HG03025 (cell line): ENCODE measurements around the gene SMIM12.

Source experiments
- ATAC-seq: cut with Tn5 transposase; IDR thresholded peaks from one replicate; pipeline ENCODE4 v1.9.1; 2021; ENCODE audit warnings: mild to moderate bottlenecking, moderate library complexity; ENCODE audit not compliant: unreplicated experiment, low FRiP score

SMIM12 gene

DNA sequence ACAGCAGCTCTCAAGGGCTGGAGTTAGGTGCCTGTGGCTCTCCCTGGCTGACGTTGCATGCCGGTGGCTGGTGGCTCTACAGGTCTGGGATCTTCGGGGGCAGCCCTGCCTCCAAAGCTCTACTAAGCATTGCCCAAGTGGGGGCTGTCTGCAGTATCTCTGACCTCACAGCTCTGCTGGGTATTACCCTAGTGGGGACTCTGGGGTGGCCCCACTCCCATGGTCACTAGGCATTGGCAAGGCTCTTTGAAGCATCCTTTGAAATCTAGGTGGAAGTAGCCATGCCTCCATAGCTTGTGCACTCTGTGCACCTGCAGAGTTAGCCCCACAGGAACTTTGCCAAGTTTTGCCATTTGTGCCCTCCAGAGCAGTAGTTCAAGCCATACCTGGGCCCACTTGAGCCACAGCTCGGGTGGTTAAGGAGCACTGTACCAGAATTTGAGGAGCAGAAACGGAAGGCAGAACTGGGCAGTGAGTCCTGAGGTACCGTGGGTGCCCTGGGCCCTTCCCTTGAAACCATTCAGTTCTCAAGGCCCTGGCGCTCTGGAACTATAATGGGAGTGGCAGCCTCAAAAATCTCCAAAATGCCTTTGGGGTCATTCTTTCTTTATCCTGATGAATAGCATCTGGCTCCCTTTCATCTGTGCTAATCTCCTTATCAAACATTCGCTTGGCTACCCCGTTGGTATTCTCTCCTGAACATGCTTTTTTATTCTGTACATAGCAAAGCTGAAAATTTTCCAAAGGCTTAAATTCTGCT is 51.3 kb downstream of the SMIM12 start:
- ATAC-seq: no peak

- no peak for ATAC-seq
Observed at GRCh38 chr1:34806396-34806795, 53.2 kb downstream of the SMIM12 start.

GRCh38 chr1:34803770-34804169 is 55.8 kb downstream of the SMIM12 start:
- ATAC-seq: no peak
